GM21786 (cell line): ENCODE results near the gene EPB42.

Experiments
- ATAC-seq: cut with Tn5 transposase; IDR thresholded peaks from one replicate; pipeline ENCODE4 v1.9.1; 2021; ENCODE audit not compliant: unreplicated experiment

Gene EPB42

DNA sequence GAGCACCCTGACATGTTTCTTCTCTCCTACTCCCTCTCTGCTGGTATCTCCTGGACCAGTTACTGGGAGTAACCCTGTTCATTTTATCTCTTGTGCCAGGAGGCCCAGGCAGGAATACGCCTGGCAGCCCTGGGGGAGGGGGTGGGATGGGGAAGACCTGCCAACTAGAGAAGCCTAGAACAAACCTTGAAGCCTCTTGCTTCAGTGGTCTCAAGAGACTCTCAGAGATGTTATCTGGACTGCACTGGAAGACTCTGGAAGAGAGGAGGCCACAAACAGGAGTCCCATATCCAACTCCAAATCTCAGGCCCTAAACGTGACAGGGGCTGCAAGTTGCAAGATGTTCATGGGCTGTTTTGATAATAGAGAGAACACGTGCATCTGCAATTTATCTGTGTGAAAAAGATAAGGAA lies at the start of gene EPB42:
Gene EPB42, minus strand, starts transcription at position 28 of the 413 bp plus-strand sequence. CDS start 193 bp downstream, outside the sequence.
- ATAC-seq = no peak

- no peak for ATAC-seq
Measured at GRCh38 chr15:43270113-43270665, 49.4 kb upstream of the EPB42 start.

GRCh38 chr15:43268111-43269105 lies 47.6 kb upstream of the EPB42 start:
- ATAC-seq = no peak

- no peak for ATAC-seq
Measured at GRCh38 chr15:43267439-43267838, 46.6 kb upstream of the EPB42 start.

DNA sequence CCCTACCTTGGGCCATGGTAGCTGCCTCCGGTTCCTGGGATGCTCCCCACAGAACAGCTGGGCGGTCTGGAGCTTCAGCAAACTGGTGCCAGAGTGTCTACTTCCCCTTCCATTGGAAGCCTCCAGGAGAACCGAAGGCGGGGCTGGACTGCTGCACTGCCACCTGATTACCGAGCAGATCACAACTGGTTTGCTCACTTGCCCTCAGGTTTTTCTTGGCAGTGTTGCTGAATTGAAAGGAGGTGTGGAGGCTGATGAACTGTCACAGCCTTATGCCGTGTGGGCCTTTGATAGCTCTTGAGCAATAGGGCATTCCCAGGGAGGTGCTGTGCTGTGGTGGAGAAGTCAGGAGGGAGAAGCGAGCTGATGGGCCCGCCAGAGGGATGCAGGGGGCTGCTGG lies 46.0 kb upstream of the EPB42 start, which contains the start of gene TGM5:
Gene TGM5, minus strand, starts transcription at position 95 of the 400 bp plus-strand sequence. Its CDS starts 79 bp downstream, at position 16.
- ATAC-seq = no peak

DNA sequence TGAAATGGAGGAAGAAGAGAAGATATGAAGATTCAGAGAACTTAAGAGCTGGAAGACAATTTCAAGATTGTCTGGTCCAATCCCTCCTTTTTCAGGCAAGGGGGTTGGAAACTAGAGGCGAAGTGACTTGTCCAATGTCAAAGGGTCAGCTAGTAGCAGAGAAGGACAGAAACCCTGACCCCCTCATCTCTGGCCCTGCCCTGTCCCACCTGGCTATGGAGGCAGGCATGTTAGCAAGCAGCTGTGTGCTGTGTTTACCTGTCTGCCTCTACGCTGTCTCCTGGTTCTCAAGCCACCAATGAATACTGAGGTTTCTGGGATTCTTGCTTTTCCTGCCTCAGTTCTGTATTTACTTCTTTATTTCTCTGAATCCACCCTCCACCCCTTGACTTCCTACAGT lies 45.6 kb upstream of the EPB42 start:
- no peak for ATAC-seq

DNA sequence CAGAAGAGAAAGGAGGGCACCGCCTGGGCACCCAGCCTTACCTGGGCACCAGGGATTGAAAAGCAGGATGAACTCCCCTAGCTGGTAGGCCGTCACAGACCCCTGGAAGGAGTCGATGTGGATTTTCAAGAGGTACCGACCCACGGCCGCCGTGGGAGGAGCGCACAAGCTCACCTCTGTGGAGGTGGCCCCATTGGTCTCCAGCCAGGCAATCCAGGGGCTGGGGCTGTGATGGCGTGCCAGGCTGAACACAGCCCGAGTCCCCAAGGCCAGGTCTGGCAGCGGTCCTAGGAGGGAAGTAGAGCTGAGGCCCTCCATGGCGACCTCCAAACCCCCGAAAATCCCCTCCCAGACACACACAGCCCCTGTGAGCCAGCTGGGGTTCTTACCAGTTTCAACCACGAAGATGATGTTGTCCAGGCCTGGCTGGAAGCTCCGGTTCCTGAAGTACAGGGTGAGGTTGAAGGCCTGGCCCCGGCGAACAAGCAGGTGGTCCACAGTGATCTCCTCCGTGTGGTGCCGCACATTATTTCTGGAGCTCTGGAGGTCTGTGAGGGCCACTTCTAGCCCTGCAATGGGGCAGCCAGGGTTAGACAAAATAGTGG lies 39.3 kb upstream of the EPB42 start:
- ATAC-seq = no peak

DNA sequence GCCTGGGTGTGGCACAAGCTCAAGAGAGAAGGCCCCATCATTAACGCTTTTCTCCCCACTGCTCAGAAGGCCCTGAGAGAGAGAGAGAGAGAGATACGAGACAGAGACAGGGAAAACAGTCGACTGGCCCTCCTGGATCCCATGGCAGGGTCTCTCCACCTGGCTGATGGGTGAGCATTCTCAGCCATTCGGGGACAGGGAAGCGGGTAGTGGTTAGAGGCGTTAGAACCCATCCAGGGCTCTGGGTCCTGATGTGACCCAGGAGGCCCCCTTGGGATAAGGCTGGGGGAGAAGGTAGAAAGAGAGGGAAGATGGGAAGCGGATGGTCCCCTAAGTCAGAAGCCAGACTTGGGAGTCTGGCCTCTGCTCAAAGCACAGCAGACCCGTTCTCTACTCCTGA lies 38.0 kb upstream of the EPB42 start:
- ATAC-seq = no peak

- no peak for ATAC-seq
Measured at GRCh38 chr15:43256341-43256740, 35.5 kb upstream of the EPB42 start.

GRCh38 chr15:43255376-43255775 lies 34.6 kb upstream of the EPB42 start:
- ATAC-seq = no peak

- peak; percentile 54 for ATAC-seq
Measured at GRCh38 chr15:43253431-43254403, 32.9 kb upstream of the EPB42 start.

GRCh38 chr15:43251871-43252250 lies 31.0 kb upstream of the EPB42 start:
- ATAC-seq = no peak

DNA sequence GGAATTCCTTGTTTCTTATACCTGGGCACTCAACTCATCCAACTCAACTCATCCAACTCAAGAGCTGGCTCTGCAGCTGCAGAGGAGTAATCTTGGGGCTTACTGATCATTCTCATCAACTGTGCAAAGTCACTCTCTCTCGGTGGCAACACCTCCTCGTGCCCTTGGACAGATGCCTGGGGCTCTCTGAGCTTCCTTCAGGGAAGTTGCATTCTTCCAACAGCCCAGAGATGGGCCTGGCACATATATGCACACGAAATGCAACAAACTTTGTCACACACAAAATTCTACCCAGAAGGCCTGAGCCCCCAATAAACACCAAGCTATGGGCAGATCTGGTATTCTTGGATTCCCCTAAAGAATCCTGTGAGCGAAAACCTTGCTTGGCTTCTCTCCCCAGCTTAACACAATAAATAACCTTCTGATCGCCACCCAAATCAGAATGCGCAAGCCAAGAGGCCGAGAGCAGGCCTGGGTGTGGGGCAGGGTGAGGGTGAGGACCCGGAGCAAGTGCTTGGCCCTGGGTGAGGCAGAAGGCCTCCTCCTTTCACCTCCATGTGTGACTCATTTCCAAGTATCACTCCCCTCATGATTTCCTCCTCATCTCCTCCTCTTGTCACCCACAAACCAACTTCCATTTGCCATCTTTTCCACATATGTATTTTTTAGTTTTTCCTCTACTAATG lies 30.5 kb upstream of the EPB42 start:
- no peak for ATAC-seq

DNA sequence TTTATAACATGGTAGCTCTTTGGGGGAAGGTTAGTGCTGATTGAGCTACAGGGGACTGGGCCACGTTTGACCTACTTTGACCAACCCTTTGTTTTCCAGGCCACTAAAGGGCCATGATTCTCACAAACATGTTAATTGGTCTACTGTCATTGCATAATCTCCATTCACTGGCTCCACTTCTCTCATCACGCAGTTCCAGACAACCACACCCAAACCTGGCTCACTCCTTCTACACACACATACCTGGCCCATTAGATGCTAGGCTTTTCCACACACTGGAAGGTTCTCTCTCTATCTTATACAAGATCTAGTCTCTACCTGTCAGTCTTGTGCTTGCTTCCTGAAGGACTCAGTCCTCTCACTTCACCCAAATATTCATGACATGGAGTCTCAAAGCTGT lies 30.0 kb upstream of the EPB42 start:
- no peak for ATAC-seq

DNA sequence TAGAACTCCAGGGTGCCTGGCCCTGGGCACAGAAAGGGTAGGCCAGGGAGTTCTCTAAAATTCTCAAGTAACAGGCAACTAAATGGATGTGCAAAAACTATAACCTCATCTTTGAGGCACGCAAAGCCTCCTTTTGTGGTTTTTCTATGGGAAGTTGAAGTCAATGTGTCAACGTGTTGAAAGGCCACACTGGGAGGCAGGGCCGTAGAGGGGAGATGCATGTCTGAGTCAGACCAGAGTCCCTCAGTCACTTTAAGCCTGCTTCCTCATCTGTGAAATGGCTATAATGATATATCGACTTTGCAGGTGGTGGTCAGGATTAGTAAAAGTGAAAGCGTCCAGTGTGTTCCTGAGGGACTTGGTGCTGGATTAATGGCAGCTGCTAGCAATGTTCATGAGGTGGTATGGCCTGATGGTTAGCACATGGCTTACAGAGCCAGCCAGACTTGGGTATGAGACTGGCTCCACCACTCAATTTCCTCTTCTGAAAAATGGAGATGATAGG lies 28.9 kb upstream of the EPB42 start:
- ATAC-seq = peak; percentile 42

- ATAC-seq = peak; percentile 7
Measured at GRCh38 chr15:43249236-43249635, 28.4 kb upstream of the EPB42 start.

GRCh38 chr15:43246261-43246774 lies 25.5 kb upstream of the EPB42 start:
- ATAC-seq = no peak

DNA sequence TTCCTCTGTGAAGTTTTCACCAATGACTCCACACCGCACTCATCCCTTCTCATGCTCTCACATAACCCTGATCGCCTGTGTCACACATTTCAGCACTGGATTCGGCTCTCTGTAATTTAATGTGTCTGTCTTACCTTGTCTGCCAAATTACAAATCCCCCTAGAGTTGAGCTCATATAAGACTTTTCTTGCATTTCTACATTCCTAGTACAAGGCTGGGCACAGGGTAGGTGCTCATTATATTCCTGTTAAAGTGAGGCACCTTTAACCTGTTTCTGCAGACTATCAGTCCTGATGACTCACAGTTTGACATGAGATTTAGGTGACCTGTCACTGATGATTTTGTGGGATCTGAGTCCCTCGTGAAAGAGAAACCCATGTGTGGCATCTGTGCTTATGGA lies 23.3 kb upstream of the EPB42 start:
- no peak for ATAC-seq

GRCh38 chr15:43243020-43243645 lies 22.3 kb upstream of the EPB42 start:
- no peak for ATAC-seq
